HepG2 (cell line): Measurements from ENCODE around the gene CHTF18. TPM values are rescaled to one million over a fixed set of nuclear protein-coding genes. Genes with fewer than 3 reads are reported as not detected.

Experiments
- ATAC-seq: fragments of 200-7000 bp; cut with Tn5 transposase; 3 replicates; pipeline ENCODE4 v1.9.1; 2020; ENCODE audit warnings: mild to moderate bottlenecking, moderate library complexity
- BruUV-seq: library from RNA; stranded (reverse); fragments of 400-500 nt; replicated peaks from 2 replicates; lab custom pipeline; 2021; lab: Mats Ljungman, UMichigan
- CTCF ChIA-PET: fragments of 300-600 bp; formaldehyde crosslinking; extraction: SDS; loops from one replicate; lab custom pipeline; 2021; ENCODE audit warnings: low total read pairs, inconsistent platforms, low intra/inter-chr PET ratio; lab: Yijun Ruan, JAX
- POLR2A ChIA-PET: fragments of 350-600 bp; sonication (Branson Sonifier 250); formaldehyde crosslinking; loops from one replicate; lab custom pipeline; 2020; ENCODE audit warnings: antibody characterized with exemption, inconsistent platforms; lab: Yijun Ruan, JAX
- DNase-seq: peaks from one replicate; pipeline ENCODE4 v3.0.0-alpha.2; 2015; ENCODE audit warnings: low spot score
- FAIRE-seq: peaks from 3 replicates; lab custom pipeline; 2011; peaks lifted over from hg19 to GRCh38; lab: Jason Lieb, UNC
- H2AFZ ChIP-seq: one replicate; pipeline ENCODE4 v1.6.1; 2011; ENCODE audit warnings: low read length, inconsistent platforms
- H3K27ac ChIP-seq: fragments of 300-600 bp; 3 replicates; pipeline ENCODE4 v1.8.0; 2011; ENCODE audit warnings: mixed run types, mild to moderate bottlenecking, mixed read lengths, low read length, inconsistent platforms; ENCODE audit not compliant: insufficient read depth; ENCODE audit errors: extremely low read length
- H3K27me3 ChIP-seq, 2 experiments: fragments of 200-600 bp in 1 of 2; 2 replicates in 1 of 2; 3 replicates in 1 of 2; pipeline versions ENCODE4 v1.6.0 to v1.8.0; 2011; ENCODE audit warnings: low read length in 2 of 2, mild to moderate bottlenecking in 2 of 2, moderate library complexity in 2 of 2, inconsistent platforms in 1 of 2; ENCODE audit not compliant: insufficient read depth in 2 of 2, control insufficient read depth in 1 of 2
- H3K36me3 ChIP-seq, 2 experiments: fragments of 200-600 bp in 1 of 2; replicated peaks in 1 of 2; 2 replicates in 1 of 2; 3 replicates in 1 of 2; pipeline versions ENCODE4 v1.5.1 to v1.8.0; 2011; ENCODE audit warnings: low read length in 2 of 2, inconsistent platforms in 1 of 2; ENCODE audit not compliant: insufficient read depth in 2 of 2, control insufficient read depth in 1 of 2
- H3K4me1 ChIP-seq: 2 replicates; pipeline ENCODE4 v1.5.1; 2012; ENCODE audit warnings: low read length, inconsistent platforms; ENCODE audit not compliant: insufficient read depth
- H3K4me2 ChIP-seq: 2 replicates; pipeline ENCODE4 v1.6.0; 2011; ENCODE audit warnings: low read depth, low read length, inconsistent platforms
- H3K4me3 ChIP-seq, 3 experiments: fragments of 200-600 bp in 1 of 3; sonication (generic), shearing (Covaris generic) in 1 of 3; replicated peaks in 1 of 3; 2 replicates each; pipeline ENCODE4 v1.5.1; 2011 to 2016; ENCODE audit warnings: low read length in 3 of 3, inconsistent platforms in 2 of 3, low read depth in 2 of 3, mild to moderate bottlenecking in 2 of 3, control low read depth in 1 of 3, mixed read lengths in 1 of 3; ENCODE audit not compliant: insufficient read depth in 1 of 3
- H3K79me2 ChIP-seq: one replicate; pipeline ENCODE4 v1.6.1; 2011; ENCODE audit warnings: low read length, inconsistent platforms; ENCODE audit not compliant: insufficient read depth
- H3K9ac ChIP-seq: 2 replicates; pipeline ENCODE4 v1.6.0; 2011; ENCODE audit warnings: mild to moderate bottlenecking, low read depth, low read length, inconsistent platforms; ENCODE audit not compliant: insufficient read depth
- H3K9me3 ChIP-seq: 2 replicates; pipeline ENCODE4 v1.5.1; 2012; ENCODE audit warnings: mild to moderate bottlenecking, low read length
- H4K20me1 ChIP-seq: 2 replicates; pipeline ENCODE4 v1.6.0; 2011; ENCODE audit warnings: inconsistent platforms, mild to moderate bottlenecking, low read length, moderate library complexity; ENCODE audit not compliant: insufficient read depth
- ATM ChIP-seq: fragments of 450-650 bp; IDR thresholded peaks from 2 replicates; pipeline ENCODE4 v1.7.1; 2017; ENCODE audit warnings: mild to moderate bottlenecking, borderline replicate concordance
- CC2D1A ChIP-seq: sonication (generic); formaldehyde crosslinking; IDR thresholded peaks from 2 replicates; pipeline ENCODE4 v1.8.1; 2023; ENCODE audit warnings: mild to moderate bottlenecking, missing genetic modification reagents
- CERS6 ChIP-seq: sonication (generic); formaldehyde crosslinking; IDR thresholded peaks from 2 replicates; pipeline ENCODE4 v1.5.0; 2020; ENCODE audit warnings: missing genetic modification reagents
- FOXA3 ChIP-seq: IDR thresholded peaks from 2 replicates; pipeline ENCODE4 v1.6.1; 2016; ENCODE audit warnings: missing genetic modification reagents, missing compliant biosample characterization
- FOXP4 ChIP-seq: sonication (generic); formaldehyde crosslinking; IDR thresholded peaks from 2 replicates; pipeline ENCODE4 v1.4.0; 2020; ENCODE audit warnings: missing genetic modification reagents
- HCFC1 ChIP-seq: fragments of 150-350 bp; IDR thresholded peaks from 2 replicates; pipeline ENCODE4 v1.6.1; 2014; ENCODE audit warnings: low read depth, low read length
- JDP2 ChIP-seq: sonication (generic); formaldehyde crosslinking; IDR thresholded peaks from 2 replicates; pipeline ENCODE4 v1.8.1; 2022; ENCODE audit warnings: missing genetic modification reagents, borderline replicate concordance
- MATR3 ChIP-seq: sonication (generic); formaldehyde crosslinking; IDR thresholded peaks from 2 replicates; pipeline ENCODE4 v1.4.0; 2020; ENCODE audit warnings: missing genetic modification reagents
- PHB2 ChIP-seq: fragments of 450-650 bp; IDR thresholded peaks from 2 replicates; pipeline ENCODE4 v1.6.1; 2018; ENCODE audit not compliant: partially characterized antibody
- RELA ChIP-seq: sonication (generic); formaldehyde crosslinking; IDR thresholded peaks from 2 replicates; pipeline ENCODE4 v1.4.0; 2020; ENCODE audit warnings: missing genetic modification reagents
- SNRNP70 ChIP-seq: fragments of 200-400 bp; formaldehyde crosslinking; IDR thresholded peaks from 2 replicates; pipeline ENCODE4 v1.6.1; 2017; ENCODE audit warnings: mild to moderate bottlenecking, low read depth, low read length, moderate library complexity
- SP1 ChIP-seq, 2 experiments: fragments of 450-650 bp in 1 of 2; sonication (generic) in 1 of 2; formaldehyde crosslinking in 1 of 2; IDR thresholded peaks; 2 replicates each; pipeline versions ENCODE4 v1.4.0 to v1.6.1; 2016 to 2020; ENCODE audit warnings: missing genetic modification reagents in 1 of 2
- TARDBP ChIP-seq: sonication (generic); formaldehyde crosslinking; IDR thresholded peaks from 2 replicates; pipeline ENCODE4 v1.8.0; 2022; ENCODE audit warnings: mild to moderate bottlenecking, missing genetic modification reagents
- TBL1XR1 ChIP-seq: fragments of 150-350 bp; IDR thresholded peaks from 2 replicates; pipeline ENCODE4 v1.6.1; 2014; ENCODE audit warnings: borderline replicate concordance, low read length; ENCODE audit not compliant: partially characterized antibody
- ZNF224 ChIP-seq: sonication (generic); formaldehyde crosslinking; IDR thresholded peaks from 2 replicates; pipeline ENCODE4 v1.5.0; 2020; ENCODE audit warnings: mild to moderate bottlenecking, missing genetic modification reagents
- WGBS: methylation state at CpG from one replicate; pipeline ENCODE4 v1.1.6; 2017; ENCODE audit warnings: low lambda C conversion rate; 5-methylcytosine and 5-hydroxymethylcytosine counted together
- in situ Hi-C: cut with HindIII; loops from 2 replicates; pipeline ENCODE4 v1.10.0; 2017; ENCODE audit warnings: low pct_unique_long_range_greater_than_20kb; ENCODE audit not compliant: extremely low pct_ligation_motif_present
- intact Hi-C: fragments of 100-400 bp; cut with micrococcal nuclease; formaldehyde crosslinking; loops from one replicate; pipeline ENCODE4 v1.10.0; 2022; ENCODE audit not compliant: unreplicated experiment
- polyA plus RNA-seq, 8 experiments: library from polyadenylated mRNA; depleted of rRNA in 3 of 8; stranded (reverse) in 7 of 8; unstranded in 1 of 8; fragments of >200 nt; fragmentation: Illumina TruSeq in 4 of 8; extraction: Trizol in 4 of 8; gene quantifications; 2 replicates each; pipeline versions ENCODE4 v1.2.1 to v1.2.3, GENCODE V29; 2011 to 2016; ENCODE audit warnings: low read depth in 4 of 8, missing spikeins in 1 of 8, mixed read lengths in 1 of 8; ENCODE audit not compliant: insufficient read depth in 1 of 8
- total RNA-seq, 5 experiments: library from RNA; depleted of rRNA; stranded (reverse); fragments of >200 nt; fragmentation: Illumina TruSeq; extraction: Trizol; gene quantifications; 2 replicates each; pipeline ENCODE4 v1.2.3, GENCODE V29; 2016; ENCODE audit warnings: low read depth in 1 of 5

The CHTF18 gene
- total and polyA plus RNA-seq, 2 of the 13 experiments (the other 11 are each of a cell fraction or from before 2014, with no cell fraction given): 8.6 to 22.9 TPM

- H3K27ac ChIP-seq: no peak overlapping the region
Observed at GRCh38 chr16:842061-842476, 53.6 kb downstream of the CHTF18 start.

More at GRCh38 chr16:842061-842476, 53.6 kb downstream of the CHTF18 start:
- POLR2A ChIA-PET: no interaction called here
- WGBS: no CpG with 5 or more reads among the region's 19 CpGs
- Histone ChIP-seq H3K4me3 (no peak overlapping the region), H3K36me3 (no peaks in the 10 kb centered on the region), H3K4me2 (no peak overlapping the region), H3K27me3 (peaks cover 12 to 55% of the 10 kb centered on the region in 2 experiments), H3K4me1 (no peaks in the 10 kb centered on the region), H2AFZ (no peak overlapping the region), H3K9me3 (peaks cover under 1% of the 10 kb centered on the region; the same call in 1 of the 2 replicates), H3K79me2 (no peaks in the 10 kb centered on the region), H3K9ac (no peak overlapping the region), H4K20me1 (no peaks in the 10 kb centered on the region)
- intact Hi-C loops: no loop called here
- CTCF ChIA-PET: no interaction called here
- DNase-seq (no peak), FAIRE-seq (no peak), ATAC-seq (no peak; the same call in 2 of the 3 replicates)
- in situ Hi-C loops: no loop called here
- no TSS peak for BruUV-seq
- no peak for TF ChIP-seq ATM
- TF ChIP-seq TARDBP (CRISPR knock-in tag): no peak
- no peak for TF ChIP-seq JDP2 (CRISPR knock-in tag)
- no peak for TF ChIP-seq ZNF224
- no peak for TF ChIP-seq SP1 (IDR thresholded peaks at IDR 0.05)
- TF ChIP-seq SP1 (CRISPR knock-in tag; IDR thresholded peaks at IDR 0.05): no peak
- TF ChIP-seq TBL1XR1: no peak
- TF ChIP-seq CERS6: no peak
- no peak for TF ChIP-seq HCFC1
- no peak for TF ChIP-seq CC2D1A (CRISPR knock-in tag)
- TF ChIP-seq FOXA3: no peak
- no peak for TF ChIP-seq RELA
- TF ChIP-seq FOXP4 (CRISPR knock-in tag): no peak
- TF ChIP-seq SNRNP70: no peak
- no peak for TF ChIP-seq PHB2
- TF ChIP-seq MATR3: no peak
